Tibial nerve (tissue), 3 donors: ENCODE results near the gene AFF2.

Experiments
- CTCF ChIP-seq, 5 experiments: fragments of 200-600 bp in 3 of 5; fragments of 450-650 bp in 2 of 5; sonication (generic) in 3 of 5; IDR thresholded peaks; one replicate each; pipeline ENCODE4 v1.5.1; 2016 to 2019; ENCODE audit warnings: antibody characterized with exemption in 5 of 5, mild to moderate bottlenecking in 3 of 5, moderate library complexity in 2 of 5
- POLR2A ChIP-seq, 2 donors: fragments of 450-650 bp; IDR thresholded peaks; one replicate each; pipeline ENCODE4 v1.6.1; 2017; ENCODE audit warnings: antibody characterized with exemption in 2 of 2, mild to moderate bottlenecking in 2 of 2, moderate library complexity in 2 of 2

- TF ChIP-seq POLR2A (IDR thresholded peaks at IDR 0.05) (no peak), CTCF (IDR thresholded peaks at IDR 0.05) (no peak)
Observed at GRCh38 chrX:148867596-148867995, 367.2 kb downstream of the AFF2 start.
